NK-92 (cell line): Measurements from ENCODE around the gene GORASP1.
"Not testable (repeated sequence)": the region's sequence is repeated elsewhere in the genome, so short reads cannot be mapped to it uniquely, and the experiment has no call there.

ENCODE experiments used
- DNase-seq: peaks from one replicate; lab custom pipeline; 2025; ENCODE audit not compliant: unreplicated experiment; lab: John Stamatoyannopoulos, UW

GORASP1 gene

DNA sequence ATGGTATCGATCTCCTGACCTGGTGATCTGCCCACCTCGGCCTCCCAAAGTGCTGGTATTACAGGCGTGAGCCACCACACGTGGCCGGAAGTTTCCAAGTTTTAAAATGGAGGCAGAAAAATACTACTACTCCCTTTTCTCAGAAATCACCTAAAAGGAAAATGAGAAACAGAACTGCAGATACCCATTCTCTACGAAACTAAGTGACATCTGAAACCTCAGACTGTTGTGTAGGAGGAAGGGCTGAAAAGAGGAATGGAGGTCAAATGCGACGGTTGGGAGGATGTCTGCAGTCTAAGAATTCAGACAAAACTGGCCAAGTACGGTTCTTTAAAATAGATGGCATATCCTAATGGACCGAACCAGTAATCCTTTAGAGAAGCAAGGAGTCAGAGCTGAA, 31.5 kb downstream of the GORASP1 start:
- DNase-seq, result no peak

DNA sequence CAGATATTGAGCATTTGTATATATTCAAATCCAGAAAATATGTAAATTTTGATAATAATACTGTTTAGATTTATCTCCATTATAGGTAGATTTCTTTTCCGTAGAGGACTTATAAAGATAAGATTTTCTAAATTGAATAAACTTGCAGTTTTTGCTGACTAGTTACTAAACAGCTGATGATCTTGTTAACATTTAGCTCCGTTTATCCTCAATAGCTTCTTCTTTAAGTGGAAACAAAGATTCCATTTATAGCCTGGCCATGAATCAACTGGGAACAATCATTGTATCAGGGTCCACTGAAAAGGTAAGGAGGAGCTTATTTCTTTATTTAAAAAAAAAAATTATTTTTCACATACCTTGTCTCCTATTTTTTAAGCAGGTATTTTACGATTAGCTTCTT, 38.9 kb downstream of the GORASP1 start:
- no peak for DNase-seq

DNA sequence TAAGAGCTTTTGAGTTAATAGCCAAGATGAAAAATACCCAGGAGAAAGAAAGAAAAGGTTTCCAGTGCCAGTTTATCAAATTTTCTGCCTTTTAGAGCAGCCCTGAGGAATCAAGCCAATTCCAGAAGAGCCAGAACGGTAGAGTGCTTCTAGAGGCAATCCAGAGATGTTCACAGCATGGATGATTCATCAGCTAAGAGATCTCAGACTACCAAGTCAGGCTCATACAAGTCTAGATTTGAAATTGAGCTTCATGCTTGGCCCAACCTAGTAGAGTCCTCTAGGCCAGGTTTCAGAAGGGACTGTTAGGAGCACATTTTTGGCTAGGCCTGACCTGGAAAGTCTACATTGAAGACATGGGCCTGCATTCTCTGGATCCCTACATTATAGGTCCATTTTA, 40.1 kb downstream of the GORASP1 start:
- no peak for DNase-seq

DNA sequence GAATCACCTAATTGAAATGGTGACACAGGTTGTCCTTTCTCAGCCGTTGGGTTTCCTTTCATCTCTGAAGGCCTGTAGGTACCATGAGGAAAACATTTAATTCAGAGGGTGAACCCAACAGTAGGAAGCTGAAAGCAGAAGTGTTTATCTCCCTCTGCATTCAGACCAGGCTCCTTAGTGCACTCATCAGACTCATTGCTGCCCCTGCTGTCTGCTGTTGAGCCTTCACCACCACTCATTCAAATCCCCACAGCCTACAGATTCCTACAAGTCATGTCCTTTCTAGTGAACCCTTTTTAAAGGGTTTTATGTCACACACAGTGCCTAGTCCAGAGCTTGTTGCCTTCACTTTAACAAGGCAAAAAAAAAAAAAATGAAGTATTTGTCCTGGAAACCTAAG, 42.2 kb downstream of the GORASP1 start:
- no peak for DNase-seq

DNA sequence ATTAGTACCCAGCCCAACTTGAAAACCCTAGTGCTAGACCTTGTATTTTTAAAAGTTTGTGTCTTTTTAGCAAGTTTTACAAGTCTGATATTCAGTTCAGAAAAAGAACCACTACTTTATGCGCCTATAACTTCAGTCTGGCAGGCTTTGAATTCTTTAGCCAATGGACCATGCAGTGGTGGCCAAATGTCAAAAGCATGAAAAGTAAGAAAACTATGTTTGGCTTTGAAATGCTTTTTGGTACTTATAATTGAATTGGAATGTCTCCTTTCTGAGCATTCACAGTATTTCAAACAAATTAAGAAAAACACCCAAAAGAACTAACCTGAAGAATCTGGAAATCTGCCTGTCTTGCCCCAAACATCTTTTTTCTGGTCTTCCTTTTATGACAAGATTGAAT, 42.8 kb downstream of the GORASP1 start:
- DNase-seq, result no peak

DNA sequence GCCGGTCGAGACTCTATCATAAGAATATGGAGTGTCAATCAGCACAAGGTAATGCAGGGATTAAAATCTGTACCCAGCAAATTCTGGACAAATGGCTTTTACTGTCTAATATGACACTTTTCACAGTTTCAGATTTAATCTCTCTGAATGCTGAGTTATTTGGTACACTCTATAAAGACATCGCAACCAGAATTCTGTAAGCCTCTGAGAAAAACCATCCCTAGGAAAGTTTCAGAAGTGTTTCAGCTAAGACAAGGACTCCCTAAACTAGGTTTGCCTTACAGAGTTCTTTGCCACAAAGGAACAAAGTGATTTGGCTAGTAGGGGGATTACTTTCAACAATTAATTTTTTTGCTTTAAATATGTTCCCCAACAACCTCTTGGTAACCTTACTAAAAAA, 44.3 kb downstream of the GORASP1 start:
- no peak for DNase-seq

DNA sequence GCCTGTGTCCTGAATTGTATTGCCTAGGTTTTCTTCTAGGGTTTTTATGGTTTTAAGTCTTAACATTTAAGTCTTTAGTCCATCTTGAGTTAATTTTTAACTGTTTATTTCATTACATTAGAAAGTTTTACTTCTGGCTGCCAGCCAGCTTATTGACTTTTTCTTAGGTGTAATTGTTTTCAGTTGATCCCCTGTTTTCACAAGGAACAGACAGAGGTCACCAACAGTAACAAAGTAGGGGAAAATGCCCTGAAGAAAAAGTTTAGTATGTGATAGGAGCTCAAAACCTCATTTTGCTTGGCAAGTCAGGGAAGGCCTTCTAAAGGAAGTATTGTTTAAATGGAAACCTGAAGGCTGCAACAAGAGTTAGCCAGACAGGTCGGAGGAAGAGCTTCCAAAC, 45.2 kb downstream of the GORASP1 start:
- DNase-seq, result no peak

DNA sequence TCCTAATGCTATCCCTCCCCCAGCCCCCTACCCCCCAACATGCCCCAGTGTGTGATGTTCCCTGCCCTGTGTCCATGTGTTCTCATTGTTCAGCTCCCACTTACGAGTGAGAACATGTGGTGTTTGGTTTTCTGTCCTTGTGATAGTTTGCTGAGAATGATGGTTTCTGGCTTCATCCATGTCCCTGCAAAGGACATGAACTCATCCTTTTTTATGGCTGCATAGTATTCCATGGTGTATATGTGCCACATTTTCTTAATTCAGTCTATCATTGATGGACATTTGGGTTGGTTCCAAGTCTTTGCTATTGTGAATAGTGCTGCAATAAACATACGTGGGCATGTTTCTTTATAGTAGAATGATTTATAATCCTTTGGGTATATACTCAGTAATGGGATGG, 46.2 kb downstream of the GORASP1 start:
- DNase-seq, result not testable (repeated sequence)

DNA sequence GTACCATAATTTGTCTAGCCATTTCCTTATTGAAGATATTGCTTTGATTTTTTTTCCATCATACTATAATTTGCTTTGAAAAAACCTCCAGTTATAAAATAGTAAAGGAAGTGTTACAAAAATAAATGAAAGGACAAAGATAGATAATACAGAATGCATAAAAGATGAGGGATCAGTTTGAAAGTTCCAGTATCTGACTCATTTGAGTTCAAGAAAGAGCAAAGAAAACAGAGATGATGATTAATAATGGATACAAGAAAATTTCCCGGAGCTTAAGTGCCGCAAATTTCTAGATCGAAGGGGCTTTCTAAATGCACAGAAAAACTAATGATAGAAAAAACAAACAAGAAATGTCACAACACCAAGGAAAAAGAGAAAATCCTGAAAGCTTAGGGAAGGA, 51.3 kb downstream of the GORASP1 start:
- DNase-seq, result no peak

DNA sequence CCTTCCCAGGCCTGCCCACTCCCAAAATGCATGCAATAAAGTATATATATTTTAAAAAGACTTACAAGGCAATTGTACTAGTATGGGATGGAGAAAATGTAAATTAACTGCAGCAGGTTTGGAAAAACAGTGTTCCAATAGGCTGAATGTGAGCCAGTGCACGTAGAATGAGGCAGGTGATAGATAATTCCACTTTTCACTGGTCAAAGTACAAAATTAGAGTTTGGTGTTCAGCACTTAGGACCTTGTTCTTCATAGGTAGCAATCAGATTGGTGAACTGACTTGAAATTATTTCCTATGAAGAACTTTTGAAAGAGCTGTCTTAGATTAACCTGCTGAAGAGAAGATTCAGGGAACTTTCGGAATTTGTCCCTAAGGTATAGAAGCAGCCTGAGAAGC, 53.7 kb downstream of the GORASP1 start:
- DNase-seq, result no peak

DNA sequence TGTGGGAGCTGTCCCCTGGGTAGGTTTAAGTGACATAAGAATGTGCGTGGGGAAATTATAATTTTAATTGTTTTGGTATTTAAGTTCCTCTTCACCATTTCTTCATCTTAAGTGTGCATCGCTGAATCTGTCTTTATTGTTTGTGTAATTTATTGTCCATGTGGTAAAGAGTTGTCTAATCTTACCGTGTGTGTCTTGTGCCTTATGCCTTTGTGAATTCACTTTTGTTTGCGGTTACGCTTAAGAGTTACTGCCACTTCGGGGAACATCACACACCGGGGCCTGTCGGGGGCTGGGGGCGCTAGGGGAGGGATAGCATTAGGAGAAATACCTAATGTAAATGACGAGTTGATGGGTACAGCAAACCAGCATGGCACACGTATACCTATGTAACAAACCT, 54.8 kb downstream of the GORASP1 start:
- DNase-seq, result no peak

DNA sequence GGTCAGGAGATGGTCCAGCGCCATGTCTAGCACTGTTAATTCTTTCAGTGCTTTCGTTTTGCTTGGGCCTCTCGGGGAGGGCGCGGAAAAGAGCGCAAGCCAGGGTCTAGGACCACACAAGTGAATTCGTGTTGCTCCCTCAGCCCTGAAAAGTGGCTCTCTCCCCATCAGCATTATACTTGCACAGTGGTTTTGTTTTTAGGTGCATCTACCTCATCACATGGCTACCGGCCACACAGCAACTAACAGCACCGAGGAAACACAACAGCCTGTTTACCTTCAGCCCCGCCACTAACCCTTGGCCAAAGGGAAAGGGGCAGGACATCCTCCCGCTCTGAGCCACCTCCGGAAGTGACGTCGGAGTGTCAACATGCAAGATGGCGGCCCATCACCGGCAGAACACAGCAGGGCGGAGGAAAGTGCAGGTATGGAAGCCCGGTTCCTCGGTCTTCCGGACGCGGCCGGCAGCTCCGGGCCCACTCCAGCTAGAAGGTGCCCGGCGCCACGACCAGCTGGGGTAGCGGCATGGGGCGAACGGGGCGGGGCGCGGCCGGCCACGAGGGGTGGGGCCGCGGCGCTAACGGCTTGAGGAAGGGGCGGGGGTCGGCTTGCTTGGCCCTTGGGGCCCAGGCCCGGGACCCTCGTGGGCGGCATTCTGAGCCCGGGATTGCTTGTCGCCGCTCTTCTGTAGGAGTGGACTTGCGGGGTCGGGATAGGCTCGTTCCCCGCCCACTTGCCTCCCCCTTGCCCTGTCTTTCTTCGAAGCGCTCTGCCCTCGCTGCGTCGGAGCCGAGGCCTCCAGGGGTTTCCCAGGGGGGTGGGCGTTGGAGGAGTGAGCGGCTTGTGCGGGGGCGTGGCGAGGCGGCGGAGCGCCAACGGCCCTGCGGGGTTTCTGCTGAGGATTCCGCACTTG, 55.5 kb downstream of the GORASP1 start, which contains the start of the genes SCN11A and WDR48:
Gene SCN11A (minus strand): TSS at position 296 of the 913 bp plus-strand sequence. CDS start 101,582 bp downstream, outside the sequence.
Gene WDR48 (plus strand): TSS at position 368 of the 913 bp plus-strand sequence. CDS start 10 bp downstream, at position 378.
- peak; percentile 66 for DNase-seq

DNA sequence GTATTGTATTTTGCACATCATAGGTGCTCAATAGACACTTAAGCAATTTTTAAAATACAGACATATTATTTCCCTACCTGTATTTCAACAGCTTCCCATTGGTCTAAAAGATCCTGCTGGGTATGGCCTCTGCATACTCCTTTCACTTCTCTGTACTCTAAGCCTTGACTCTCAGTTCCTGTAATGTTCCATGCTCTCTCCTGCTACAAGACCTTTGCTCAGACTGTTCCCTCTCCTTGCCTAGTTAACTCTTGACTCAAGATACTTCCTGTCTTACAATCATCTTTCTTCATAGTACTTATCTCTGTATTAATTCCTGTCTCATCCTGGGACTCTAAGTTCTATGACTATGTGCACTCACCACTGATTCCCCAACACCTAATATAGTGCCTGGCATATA, 57.4 kb downstream of the GORASP1 start:
- no peak for DNase-seq
